IMR-90 (cell line): ENCODE measurements around the gene HOXA7. TPM values are rescaled to one million over a fixed set of nuclear protein-coding genes. Genes with fewer than 3 reads are reported as not detected.

Source experiments
- ATAC-seq: fragments of 200-7000 bp; cut with Tn5 transposase; 2 replicates; pipeline ENCODE4 v1.9.1; 2020; ENCODE audit warnings: low read depth, mild to moderate bottlenecking, moderate library complexity
- BruUV-seq: library from RNA; stranded (reverse); fragments of 400-500 nt; replicated peaks from 2 replicates; lab custom pipeline; 2021; lab: Mats Ljungman, UMichigan
- CTCF ChIA-PET: fragments of 300-600 bp; formaldehyde crosslinking; extraction: SDS; loops from one replicate; lab custom pipeline; 2021; ENCODE audit warnings: antibody characterized with exemption; lab: Yijun Ruan, JAX
- POLR2A ChIA-PET: fragments of 300-600 bp; sonication (Branson Sonifier 250); formaldehyde crosslinking; loops from one replicate; lab custom pipeline; 2022; ENCODE audit warnings: antibody characterized with exemption; ENCODE audit not compliant: unreplicated experiment; lab: Charles Lee
- DNase-seq: peaks from one replicate; pipeline ENCODE4 v3.0.0; 2013
- H2AFZ ChIP-seq: replicated peaks from 2 replicates; pipeline ENCODE3; 2013; ENCODE audit warnings: low read length, mild to moderate bottlenecking; ENCODE audit not compliant: poor library complexity
- H2AK5ac ChIP-seq: 2 replicates; pipeline ENCODE4 v1.6.1; 2013; ENCODE audit warnings: low read depth, low read length, inconsistent platforms
- H2AK9ac ChIP-seq: replicated peaks from 2 replicates; pipeline ENCODE3; 2013; ENCODE audit warnings: mild to moderate bottlenecking, low read depth, low read length, moderate library complexity; ENCODE audit not compliant: poor library complexity
- H2BK120ac ChIP-seq: 2 replicates; pipeline ENCODE4 v1.6.1; 2013; ENCODE audit warnings: low read depth, low read length, inconsistent platforms
- H2BK15ac ChIP-seq: 3 replicates; pipeline ENCODE4 v1.6.1; 2013; ENCODE audit warnings: low read depth, low read length, inconsistent platforms
- H2BK20ac ChIP-seq: 2 replicates; pipeline ENCODE4 v1.6.1; 2013; ENCODE audit warnings: low read depth, mild to moderate bottlenecking, inconsistent platforms, low read length, moderate library complexity
- H2BK5ac ChIP-seq: 2 replicates; pipeline ENCODE4 v1.6.1; 2013; ENCODE audit warnings: mild to moderate bottlenecking, low read depth, low read length, inconsistent platforms; ENCODE audit not compliant: poor library complexity, severe bottlenecking
- H3K14ac ChIP-seq: replicated peaks from 2 replicates; pipeline ENCODE4 v1.6.1; 2013; ENCODE audit warnings: low read depth, low read length, inconsistent platforms
- H3K18ac ChIP-seq: 2 replicates; pipeline ENCODE4 v1.6.1; 2013; ENCODE audit warnings: low read depth, low read length, control low read depth
- H3K23ac ChIP-seq: 2 replicates; pipeline ENCODE4 v1.6.1; 2013; ENCODE audit warnings: low read depth, low read length, inconsistent platforms
- H3K27ac ChIP-seq: 2 replicates; pipeline ENCODE4 v1.5.1; 2013; ENCODE audit warnings: mild to moderate bottlenecking, control low read depth, low read length; ENCODE audit not compliant: insufficient read depth
- H3K27me3 ChIP-seq: 2 replicates; pipeline ENCODE4 v1.6.1; 2013; ENCODE audit warnings: low read length; ENCODE audit not compliant: control insufficient read depth, insufficient read depth
- H3K36me3 ChIP-seq: 2 replicates; pipeline ENCODE4 v1.6.1; 2013; ENCODE audit warnings: low read length, mixed read lengths; ENCODE audit not compliant: control insufficient read depth, insufficient read depth
- H3K4ac ChIP-seq: 2 replicates; pipeline ENCODE4 v1.6.1; 2013; ENCODE audit warnings: low read depth, low read length, inconsistent platforms
- H3K4me1 ChIP-seq: 2 replicates; pipeline ENCODE4 v1.6.1; 2013; ENCODE audit warnings: low read length, mixed read lengths; ENCODE audit not compliant: control insufficient read depth, insufficient read depth
- H3K4me2 ChIP-seq: 2 replicates; pipeline ENCODE4 v1.6.1; 2013; ENCODE audit warnings: low read depth, mild to moderate bottlenecking, control low read depth, low read length, moderate library complexity
- H3K4me3 ChIP-seq: 2 replicates; pipeline ENCODE4 v1.5.1; 2013; ENCODE audit warnings: low read depth, mild to moderate bottlenecking, control low read depth, low read length, moderate library complexity; ENCODE audit not compliant: insufficient read depth
- H3K56ac ChIP-seq: 2 replicates; pipeline ENCODE4 v1.6.1; 2013; ENCODE audit warnings: low read length, inconsistent platforms; ENCODE audit not compliant: insufficient read depth; ENCODE audit errors: extremely low read depth
- H3K79me1 ChIP-seq, 2 experiments: 2 replicates each; pipeline ENCODE4 v1.6.1; 2013; ENCODE audit warnings: low read length in 2 of 2, inconsistent platforms in 1 of 2, low read depth in 1 of 2
- H3K9ac ChIP-seq: 2 replicates; pipeline ENCODE4 v1.6.1; 2013; ENCODE audit warnings: low read depth, low read length, control low read depth
- H3K9me1 ChIP-seq: 2 replicates; pipeline ENCODE4 v1.6.1; 2013; ENCODE audit warnings: low read length, inconsistent platforms; ENCODE audit not compliant: insufficient read depth
- H3K9me3 ChIP-seq: 2 replicates; pipeline ENCODE4 v1.6.1; 2013; ENCODE audit warnings: low read length; ENCODE audit not compliant: control insufficient read depth, insufficient read depth
- H4K20me1 ChIP-seq: 2 replicates; pipeline ENCODE4 v1.6.1; 2013; ENCODE audit warnings: low read length, inconsistent platforms; ENCODE audit not compliant: insufficient read depth
- H4K5ac ChIP-seq: 2 replicates; pipeline ENCODE4 v1.6.1; 2013; ENCODE audit warnings: mild to moderate bottlenecking, low read depth, low read length, control low read depth
- H4K8ac ChIP-seq, 2 experiments: 2 replicates each; pipeline ENCODE4 v1.6.1; 2013; ENCODE audit warnings: low read depth in 2 of 2, low read length in 2 of 2, control low read depth in 1 of 2, inconsistent platforms in 1 of 2
- H4K91ac ChIP-seq: 2 replicates; pipeline ENCODE4 v1.6.1; 2013; ENCODE audit warnings: low read depth, low read length, inconsistent platforms; ENCODE audit not compliant: insufficient read depth
- CHD1 ChIP-seq: IDR thresholded peaks from 2 replicates; pipeline ENCODE4 v1.6.1; 2012; ENCODE audit warnings: low read depth, low read length, improper control_type of control experiment
- WGBS, 2 experiments: methylation state at CpG; one replicate each; pipeline versions ENCODE4 v1.1.5 to v1.1.7; 2013; ENCODE audit warnings: missing lambda C conversion rate in 2 of 2; ENCODE audit not compliant: insufficient read length in 1 of 2; ENCODE audit errors: extremely low coverage in 2 of 2; 5-methylcytosine and 5-hydroxymethylcytosine counted together
- dilution Hi-C: fragments of 300-500 bp; cut with HindIII; formaldehyde crosslinking; loops from one replicate; pipeline ENCODE4 v1.14.3; 2018; ENCODE audit warnings: low sequenced_read_pairs; ENCODE audit not compliant: unreplicated experiment
- in situ Hi-C: fragments of 300-500 bp; cut with MboI; formaldehyde crosslinking; loops from 3 replicates; pipeline ENCODE4 v1.14.3; 2019; ENCODE audit warnings: low sequenced_read_pairs, inconsistent platforms, mixed read lengths
- intact Hi-C: fragments of 100-400 bp; cut with micrococcal nuclease; formaldehyde crosslinking; loops from 2 replicates; pipeline ENCODE4 v1.10.0; 2022
- polyA plus RNA-seq, 3 experiments: library from polyadenylated mRNA; depleted of rRNA; stranded (reverse); fragments of >200 nt; gene quantifications; 2 replicates each; pipeline ENCODE4 v1.2.3, GENCODE V29; 2012; ENCODE audit warnings: low replicate concordance in 1 of 3
- total RNA-seq: library from RNA; depleted of rRNA; stranded (reverse); fragments of >200 nt; gene quantifications from 2 replicates; pipeline ENCODE4 v1.2.3, GENCODE V29; 2012

HOXA7 gene
- total and polyA plus RNA-seq, 2 of the 4 experiments (the other 2 are of a cell fraction) = 0.18 to 1.7 TPM

DNA sequence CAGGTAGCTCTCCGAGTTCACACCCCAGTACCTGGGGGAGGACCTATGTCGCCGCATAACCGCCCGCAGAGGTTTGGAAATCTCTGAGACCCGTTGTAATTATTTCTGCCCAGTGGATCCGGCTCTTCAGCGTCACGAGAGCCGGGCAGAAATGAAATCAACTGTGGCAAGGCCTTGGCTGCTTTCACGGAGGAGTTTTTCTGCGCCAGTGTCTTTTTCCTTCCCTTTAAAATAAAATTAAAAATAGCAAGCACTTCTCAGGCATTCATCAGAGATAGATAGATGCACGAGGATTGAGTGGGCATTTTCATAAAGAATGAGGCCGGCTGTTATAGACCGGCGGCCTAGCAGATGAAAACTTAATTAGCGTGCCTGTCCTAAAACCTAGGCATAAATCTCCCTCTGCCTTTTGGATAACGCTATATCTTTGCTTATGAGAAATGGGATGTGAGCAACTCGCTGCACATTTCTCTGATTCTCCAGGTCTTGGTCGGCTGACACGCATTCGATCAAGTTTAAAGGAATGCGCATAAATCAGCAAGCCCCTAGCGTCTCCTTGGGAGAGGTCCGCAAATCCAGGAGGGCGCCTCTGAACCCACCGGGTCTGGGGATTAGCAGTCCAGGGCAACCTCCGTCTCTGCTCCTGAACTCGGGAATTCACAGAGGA, 37.0 kb upstream of the HOXA7 start:
- dilution Hi-C loops = no loop called here

More for the DNA sequence above, 37.0 kb upstream of the HOXA7 start:
- ATAC-seq (no peak), DNase-seq (no peak)
- Histone ChIP-seq H2BK5ac (no peak overlapping the region), H3K23ac (0 out of 2 replicates have a peak overlapping the region, but pooled peaks have one; percentile 3), H3K9ac (no peak overlapping the region), H4K5ac (no peak overlapping the region), H4K20me1 (peaks cover 4% of the 10 kb centered on the region; the same call in 1 of the 2 replicates), H2AK5ac (no peak overlapping the region), H3K18ac (no peak overlapping the region), H3K4me2 (no peak overlapping the region), H3K9me3 (peaks cover 12% of the 10 kb centered on the region; the same call in 1 of the 2 replicates), H3K4me3 (no peak overlapping the region), H2BK20ac (no peak overlapping the region), H3K4me1 (no peaks in the 10 kb centered on the region; the same call in 1 of the 2 replicates), H3K79me1 (no peaks in the 10 kb centered on the region), H2AFZ (peak overlapping the region; percentile 36), H3K36me3 (no peaks in the 10 kb centered on the region), H3K27me3 (peaks cover 88% of the 10 kb centered on the region), H4K8ac (no peak overlapping the region), H2BK120ac (no peak overlapping the region), H4K91ac (no peak overlapping the region), H2AK9ac (no peak overlapping the region), H3K4ac (no peak overlapping the region), H3K14ac (no peak overlapping the region), H3K56ac (no peak overlapping the region), H2BK15ac (no peak overlapping the region), H3K27ac (no peak overlapping the region), H3K9me1 (no peaks in the 10 kb centered on the region)
- 22% methylated on average over 15 of the region's 29 CpGs; no CpG with 5 or more reads in 1 of the 2 experiments for WGBS, 2 experiments
- intact Hi-C loops = loop anchor here (10.0 kb wide), 4 partner anchors 551 to 1911 kb away; partner anchors contain the start of gene TAX1BP1
- BruUV-seq = no TSS peak
- ChIA-PET CTCF (interaction anchor here (1.3 kb wide), 1 partner anchor 581 kb away, joined by 3 read pairs; no protein-coding TSS in a partner anchor), POLR2A (no interaction called here)
- in situ Hi-C loops = loop anchor here (10.0 kb wide), 1 partner anchor 881 kb away; no protein-coding TSS in a partner anchor
- TF ChIP-seq CHD1 = no peak
